Adrenal gland (tissue), 12 donors: ENCODE measurements around the gene MRGPRD. TPM values are rescaled to one million over a fixed set of nuclear protein-coding genes. Genes with fewer than 3 reads are reported as not detected.
"Not testable (repeated sequence)": the region's sequence is repeated elsewhere in the genome, so short reads cannot be mapped to it uniquely, and the experiment has no call there.

Experiments
- DNase-seq, 7 donors: peaks; one replicate each; pipeline ENCODE4 v3.0.0-alpha.2; 2019 to 2020
- H3K27ac ChIP-seq, 5 donors: fragments of 200-600 bp; sonication (generic) in 4 of 5; 1 replicate in 3 of 5; 2 replicates in 2 of 5; pipeline versions ENCODE4 v1.5.1 to v1.8.0; 2016 to 2020; ENCODE audit warnings: mild to moderate bottlenecking in 1 of 5
- H3K27me3 ChIP-seq: fragments of 200-600 bp; 2 replicates; pipeline ENCODE4 v1.8.0; 2021
- H3K36me3 ChIP-seq, 2 donors: fragments of 200-600 bp; replicated peaks in 1 of 2; 1 replicate in 1 of 2; 2 replicates in 1 of 2; pipeline versions ENCODE4 v1.5.1 to v1.8.0; 2018 to 2022
- H3K4me1 ChIP-seq, 2 donors: fragments of 200-600 bp; replicated peaks in 1 of 2; 1 replicate in 1 of 2; 2 replicates in 1 of 2; pipeline versions ENCODE4 v1.5.1 to v1.8.0; 2018 to 2021
- H3K4me3 ChIP-seq, 4 donors: fragments of 200-600 bp; sonication (generic) in 3 of 4; one replicate each; pipeline ENCODE4 v1.5.1; 2016 to 2018
- H3K9me3 ChIP-seq, 3 donors: fragments of 200-600 bp; sonication (generic) in 1 of 3; replicated peaks in 1 of 3; 1 replicate in 2 of 3; 2 replicates in 1 of 3; pipeline versions ENCODE4 v1.5.1 to v1.8.0; 2016 to 2021
- POLR2A ChIP-seq, 2 donors: fragments of 450-650 bp; IDR thresholded peaks; one replicate each; pipeline ENCODE4 v1.6.1; 2017; ENCODE audit warnings: antibody characterized with exemption in 2 of 2, mild to moderate bottlenecking in 2 of 2, moderate library complexity in 1 of 2
- whole genome bisulfite sequencing, 4 donors: extraction: QIAGEN DNeasy Blood & Tissue Kit in 2 of 4; methylation state at CpG; one replicate each; pipeline versions ENCODE4 v1.1.5 to v1.1.7; 2013 to 2017; 5-methylcytosine and 5-hydroxymethylcytosine counted together
- intact Hi-C, 2 donors: fragments of 100-400 bp; cut with DNase I; formaldehyde crosslinking; loops; one replicate each; pipeline versions ENCODE4 v1.14.1 to v1.15.0; 2022 to 2023
- polyA plus RNA-seq, 3 donors: library from polyadenylated mRNA; stranded (reverse); fragments of 200-250 nt in 2 of 3; fragments of 350-450 nt in 1 of 3; fragmentation: Illumina TruSeq in 1 of 3; extraction: RNeasy Lipid Tissue Mini Kit (QIAGEN cat#74804) in 1 of 3; gene quantifications; one replicate each; pipeline ENCODE4 v1.2.3, GENCODE V29; 2013 to 2014
- total RNA-seq, 9 donors: library from RNA; depleted of rRNA in 4 of 9; stranded (reverse); fragments of >200 nt in 4 of 9; fragments of 120-200 nt in 1 of 9; fragmentation: NEBNext Ultra II Directional in 1 of 9; extraction: Animal tissue kit (Norgen Biotek cat#: 25700) in 1 of 9; gene quantifications; one replicate each; pipeline versions ENCODE4 v1.1.0 to v1.2.4, GENCODE V29; 2013 to 2023
- TF ChIP-seq, protein P1 (sequence below), 6 experiments: fragments of 450-650 bp in 4 of 6; fragments of 200-600 bp in 2 of 6; sonication (generic) in 1 of 6; IDR thresholded peaks; 1 replicate in 5 of 6; 2 replicates in 1 of 6; pipeline versions ENCODE4 v1.5.1 to v1.8.0; 2016 to 2021; ENCODE audit warnings: antibody characterized with exemption in 6 of 6, mild to moderate bottlenecking in 2 of 6, moderate library complexity in 1 of 6
- donor health status: healthy with polysubstance abuse.
- donor health status: Bipolar disorder and iron deficiency.
- donor health status: DM: yes; HTN: yes; CAD: no.
- donor health status: DM: no; HTN: no; CAD: no.
- donor health status: DM: no; HTN: no; CAD: no.
- donor health status: DM: yes; HTN: yes; CAD: no.

Gene MRGPRD
- total and polyA plus RNA-seq, 12 donors = not detected

DNA sequence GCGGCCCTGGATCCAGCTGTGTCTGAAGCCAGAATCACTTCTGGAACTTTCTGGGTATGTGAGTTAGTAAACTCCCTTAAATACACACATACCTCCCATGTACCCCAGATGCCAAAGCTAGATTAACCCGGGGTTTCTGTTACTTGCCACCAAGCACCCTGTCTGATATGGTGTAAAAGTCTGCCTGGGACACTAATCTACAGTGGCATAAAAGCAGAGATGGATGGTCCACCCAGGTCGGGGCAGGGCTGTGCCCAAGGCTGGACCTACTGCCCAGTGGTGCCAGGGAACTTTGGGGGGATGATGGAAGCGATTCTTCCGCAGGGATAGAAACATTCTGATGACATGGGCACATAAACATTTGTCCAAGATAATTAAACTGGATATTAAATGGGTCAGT, 19.6 kb upstream of the MRGPRD start:
- no peak for TF ChIP-seq POLR2A (IDR thresholded peaks at IDR 0.05)
- TF ChIP-seq, protein P1, sequence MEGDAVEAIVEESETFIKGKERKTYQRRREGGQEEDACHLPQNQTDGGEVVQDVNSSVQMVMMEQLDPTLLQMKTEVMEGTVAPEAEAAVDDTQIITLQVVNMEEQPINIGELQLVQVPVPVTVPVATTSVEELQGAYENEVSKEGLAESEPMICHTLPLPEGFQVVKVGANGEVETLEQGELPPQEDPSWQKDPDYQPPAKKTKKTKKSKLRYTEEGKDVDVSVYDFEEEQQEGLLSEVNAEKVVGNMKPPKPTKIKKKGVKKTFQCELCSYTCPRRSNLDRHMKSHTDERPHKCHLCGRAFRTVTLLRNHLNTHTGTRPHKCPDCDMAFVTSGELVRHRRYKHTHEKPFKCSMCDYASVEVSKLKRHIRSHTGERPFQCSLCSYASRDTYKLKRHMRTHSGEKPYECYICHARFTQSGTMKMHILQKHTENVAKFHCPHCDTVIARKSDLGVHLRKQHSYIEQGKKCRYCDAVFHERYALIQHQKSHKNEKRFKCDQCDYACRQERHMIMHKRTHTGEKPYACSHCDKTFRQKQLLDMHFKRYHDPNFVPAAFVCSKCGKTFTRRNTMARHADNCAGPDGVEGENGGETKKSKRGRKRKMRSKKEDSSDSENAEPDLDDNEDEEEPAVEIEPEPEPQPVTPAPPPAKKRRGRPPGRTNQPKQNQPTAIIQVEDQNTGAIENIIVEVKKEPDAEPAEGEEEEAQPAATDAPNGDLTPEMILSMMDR (IDR thresholded peaks at IDR 0.05) = no peak
- intact Hi-C loops = no loop called here
- H3K27ac ChIP-seq = peak overlapping the region in 2 of 5 donors; percentile 74 to 76
- peaks cover 0 to 14% of the 10 kb centered on the region in 2 donors for H3K4me1 ChIP-seq
- H3K9me3 ChIP-seq = no peaks in the 10 kb centered on the region
- H3K4me3 ChIP-seq = no peak overlapping the region
- H3K27me3 ChIP-seq = no peaks in the 10 kb centered on the region
- WGBS, 4 donors = 68 to 89% (median 80%) methylated on average over 4 to 5 of the region's 5 CpGs
- DNase-seq = no peak
- peaks cover 0 to 4% of the 10 kb centered on the region in 2 donors for H3K36me3 ChIP-seq

DNA sequence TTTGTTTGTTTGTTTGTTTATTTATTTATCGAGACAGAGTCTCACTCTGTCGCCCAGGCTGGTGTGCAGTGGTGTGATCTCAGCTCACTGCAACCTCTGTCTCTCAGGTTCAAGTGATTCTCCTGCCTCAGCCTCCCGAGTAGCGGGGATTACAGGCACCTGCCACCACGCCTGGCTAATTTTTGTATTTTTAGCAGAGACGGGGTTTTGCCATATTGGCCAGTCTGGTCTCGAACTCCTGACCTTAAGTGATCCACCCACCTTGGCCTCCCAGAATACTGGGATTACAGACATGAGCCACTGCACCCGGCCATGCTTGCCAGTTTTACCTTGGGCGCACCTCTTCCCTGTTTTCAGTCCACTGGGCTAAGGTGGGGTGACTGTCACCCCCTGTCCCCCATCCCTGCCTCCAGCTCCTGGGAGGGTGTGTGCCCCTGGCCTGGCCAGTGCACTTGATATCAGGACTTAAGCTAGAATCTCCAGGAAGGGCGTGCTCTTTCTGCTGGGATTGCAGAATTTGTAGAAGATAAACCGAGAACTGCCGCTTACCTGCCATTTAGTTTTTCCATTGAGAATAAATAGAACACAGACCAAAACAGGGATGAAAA, 19.1 kb upstream of the MRGPRD start:
- peaks cover 0 to 14% of the 10 kb centered on the region in 2 donors for H3K4me1 ChIP-seq
- H3K4me3 ChIP-seq, H3K9me3 ChIP-seq, H3K36me3 ChIP-seq, intact Hi-C loops, H3K27me3 ChIP-seq: not testable (repeated sequence)
- WGBS, 4 donors = 87 to 92% (median 90%) methylated on average over 12 of the region's 12 CpGs
- H3K27ac ChIP-seq = peak overlapping the region in 2 of 5 donors; percentile 74 to 76
- peak in 1 of 7 donors; percentile 10 for DNase-seq

DNA sequence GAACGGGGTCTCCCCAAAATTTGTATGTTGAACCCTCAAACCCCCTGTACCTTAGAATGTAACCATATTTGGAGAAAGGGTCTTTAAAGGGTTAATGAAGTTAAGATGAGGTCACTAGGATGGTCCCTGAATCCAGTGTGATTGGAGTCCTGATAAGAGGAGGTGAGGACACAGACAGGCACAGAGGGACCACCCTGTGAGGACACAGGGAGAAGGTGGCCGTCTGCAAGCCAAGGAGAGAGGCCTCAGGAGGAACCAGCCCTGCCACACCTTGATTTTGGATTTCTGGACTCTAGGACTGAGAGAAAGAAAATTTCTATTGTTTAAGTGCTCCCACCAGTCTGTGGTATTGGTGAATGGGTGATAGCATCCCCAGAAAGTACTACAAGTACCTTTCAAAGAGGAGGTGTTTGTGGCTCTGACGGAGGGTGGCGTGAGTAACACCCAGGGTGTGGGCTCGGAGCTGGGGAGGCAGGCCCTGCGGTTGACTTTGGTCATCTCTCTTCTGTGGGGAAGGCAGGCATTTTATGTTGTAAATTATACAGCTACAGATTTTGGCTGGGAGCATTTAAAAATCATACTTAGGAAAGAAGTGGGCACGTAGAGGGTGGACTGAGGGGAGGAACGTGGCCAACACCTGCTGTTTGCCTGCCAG, 18.4 kb upstream of the MRGPRD start:
- WGBS, 4 donors = 84 to 89% (median 86%) methylated on average over 8 of the region's 8 CpGs
- Histone ChIP-seq H3K27ac (no peak overlapping the region), H3K9me3 (no peaks in the 10 kb centered on the region), H3K36me3 (no peaks in the 10 kb centered on the region), H3K4me3 (no peak overlapping the region), H3K27me3 (no peaks in the 10 kb centered on the region), H3K4me1 (peaks cover 0 to 14% of the 10 kb centered on the region in 2 donors)
- intact Hi-C loops = no loop called here
- TF ChIP-seq, protein P1 (IDR thresholded peaks at IDR 0.05) = no peak
- TF ChIP-seq POLR2A (IDR thresholded peaks at IDR 0.05) = no peak
- DNase-seq = peak in 1 of 7 donors; percentile 11

DNA sequence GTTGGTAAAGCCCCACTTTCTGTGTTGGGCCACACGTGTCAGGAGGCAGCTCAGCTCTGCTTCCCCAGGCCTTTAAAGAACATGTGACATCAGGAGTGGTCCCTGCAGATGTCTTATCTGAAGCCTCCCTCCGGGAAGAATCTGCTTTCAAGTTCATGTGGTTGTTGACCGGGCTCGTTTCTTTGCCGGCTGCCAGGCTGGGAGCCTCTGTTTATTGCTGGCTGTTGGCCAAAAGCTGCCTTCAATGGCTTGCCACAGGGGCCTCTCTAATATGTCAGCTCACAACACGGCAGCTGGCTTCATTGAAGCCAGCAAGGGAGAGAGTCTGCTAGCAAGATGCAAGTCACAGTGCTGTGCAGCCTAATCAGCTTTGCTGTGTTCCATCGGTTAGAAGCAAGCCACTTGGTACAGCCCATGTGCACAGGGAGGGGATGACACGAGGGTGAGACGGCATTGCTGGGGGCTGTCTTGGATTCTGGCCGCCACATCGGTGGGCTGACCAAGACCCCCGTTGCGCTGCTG, 17.7 kb upstream of the MRGPRD start:
- H3K27ac ChIP-seq = peak overlapping the region in 1 of 5 donors; percentile 45
- no peaks in the 10 kb centered on the region for H3K27me3 ChIP-seq
- H3K4me1 ChIP-seq = peaks cover 0 to 14% of the 10 kb centered on the region in 2 donors
- no peaks in the 10 kb centered on the region for H3K36me3 ChIP-seq
- TF ChIP-seq POLR2A (IDR thresholded peaks at IDR 0.05) = no peak
- TF ChIP-seq, protein P1 (IDR thresholded peaks at IDR 0.05) = no peak
- intact Hi-C loops = no loop called here
- H3K9me3 ChIP-seq = no peaks in the 10 kb centered on the region
- H3K4me3 ChIP-seq = no peak overlapping the region
- peak in 5 of 7 donors; percentile 15 to 67 (median 26) for DNase-seq
- WGBS, 4 donors = 32 to 41% (median 34%) methylated on average over 10 to 13 of the region's 13 CpGs
